SH-SY5Y (cell line): ENCODE data around the gene LCAT.

Experiments
- GATA2 ChIP-seq: IDR thresholded peaks from 2 replicates; pipeline ENCODE4 v1.6.1; 2011; ENCODE audit warnings: mild to moderate bottlenecking, low read depth, low read length
- GATA3 ChIP-seq: IDR thresholded peaks from 2 replicates; pipeline ENCODE4 v1.6.1; 2011; ENCODE audit warnings: low read depth, mild to moderate bottlenecking, low read length, moderate library complexity

DNA sequence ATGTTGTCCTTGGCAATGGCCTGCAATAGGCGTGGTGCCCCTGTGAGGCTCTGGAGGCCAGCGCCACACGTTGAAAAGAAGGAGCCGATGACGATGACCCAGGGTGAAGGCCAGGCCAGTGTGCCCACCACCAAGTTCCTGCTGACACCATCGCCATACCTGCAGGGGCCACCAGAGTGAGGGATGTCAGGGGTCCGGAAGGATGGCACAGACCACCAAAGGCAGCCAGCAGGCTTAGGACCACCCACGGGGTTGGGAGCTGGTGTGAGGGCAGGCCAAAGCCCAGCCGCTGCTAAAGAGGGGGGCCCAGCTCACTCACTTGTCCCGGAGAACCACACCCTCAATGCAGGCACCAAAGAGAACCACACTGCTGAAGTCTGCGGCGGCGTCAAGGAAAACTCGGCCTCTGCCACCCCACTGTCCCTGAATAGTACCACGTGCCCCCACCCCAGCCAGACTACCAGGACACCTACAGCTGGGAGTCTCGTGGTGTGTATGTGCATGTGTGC, 6.5 kb upstream of the LCAT start:
- TF ChIP-seq GATA2 = no peak
- no peak for TF ChIP-seq GATA3
